GM12892 (cell line): ENCODE measurements around the gene RPL39L.

ENCODE experiments used
- POLR2A ChIP-seq: IDR thresholded peaks from 2 replicates; pipeline ENCODE4 v1.6.1; 2011; ENCODE audit warnings: low read depth, low read length, control low read depth
- POLR2AphosphoS5 ChIP-seq: IDR thresholded peaks from 2 replicates; pipeline ENCODE4 v1.6.1; 2011; ENCODE audit warnings: low read depth, low read length, control low read depth
- TAF1 ChIP-seq: IDR thresholded peaks from 2 replicates; pipeline ENCODE4 v1.6.1; 2011; ENCODE audit warnings: low read depth, mild to moderate bottlenecking, control low read depth, low read length, borderline replicate concordance

DNA sequence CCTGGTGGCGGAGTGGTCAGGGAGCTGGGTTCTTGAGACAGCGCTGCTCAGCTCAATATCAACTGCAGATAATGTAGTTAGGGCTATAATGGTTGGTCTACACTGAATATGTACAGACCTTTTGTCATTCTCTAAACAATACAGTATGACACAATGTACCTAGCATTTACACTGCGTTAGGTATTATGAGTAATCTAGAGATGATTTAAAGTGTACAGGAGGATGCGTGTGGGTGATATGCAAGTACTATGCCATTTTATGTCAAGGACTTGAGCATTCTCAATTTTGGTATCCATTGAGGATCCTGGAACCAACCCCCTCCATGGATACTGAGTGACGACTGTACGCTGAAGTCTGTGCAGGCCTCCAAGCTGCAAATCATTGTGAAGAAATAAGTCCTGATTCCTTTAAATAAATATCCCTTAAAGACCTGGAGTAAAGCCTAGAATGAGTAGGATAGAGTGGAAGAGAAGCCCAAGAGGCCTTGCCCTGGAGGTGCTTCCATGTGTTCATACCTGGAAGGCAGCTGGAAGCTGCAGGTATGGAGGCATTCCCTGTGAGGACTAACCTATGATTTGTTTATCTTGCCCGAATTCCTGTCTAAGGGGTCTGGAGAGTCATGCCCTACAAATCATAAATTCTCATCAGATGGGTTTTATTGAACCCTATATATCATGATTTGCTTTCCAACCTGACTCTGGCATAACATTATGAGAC, 42.3 kb upstream of the RPL39L start:
- TF ChIP-seq POLR2A (no peak), POLR2AphosphoS5 (no peak), TAF1 (no peak)
